Measurements from ENCODE around the gene ACSM5.

The ACSM5 gene

GRCh38 chr16:20409398-20410120 lies at the start of gene ACSM5:
Gene ACSM5 (plus strand): TSS chr16:20409534. CDS start chr16:20411485, 1,951 bp downstream.
- DNase-seq (ENCODE audit: low read depth in 2 of 3, low spot score in 1 of 3): no peak

- no peak for DNase-seq (ENCODE audit: low read depth in 2 of 3, low spot score in 1 of 3)
Observed at GRCh38 chr16:20359997-20360396, 49.3 kb upstream of the ACSM5 start.

- DNase-seq (ENCODE audit: low read depth in 2 of 3, low spot score in 1 of 3): no peak
Observed at GRCh38 chr16:20363191-20363590, 46.1 kb upstream of the ACSM5 start.

GRCh38 chr16:20364051-20364450 lies 45.3 kb upstream of the ACSM5 start:
- no peak for DNase-seq (ENCODE audit: low read depth in 2 of 3, low spot score in 1 of 3)

GRCh38 chr16:20369452-20370054 lies 39.8 kb upstream of the ACSM5 start:
- DNase-seq (ENCODE audit: low read depth in 2 of 3, low spot score in 1 of 3): no peak

- DNase-seq (ENCODE audit: low read depth in 2 of 3, low spot score in 1 of 3): no peak
Observed at GRCh38 chr16:20372701-20373100, 36.6 kb upstream of the ACSM5 start.

GRCh38 chr16:20377181-20377580 lies 32.2 kb upstream of the ACSM5 start:
- no peak for DNase-seq (ENCODE audit: low read depth in 2 of 3, low spot score in 1 of 3)

- DNase-seq (ENCODE audit: low read depth in 2 of 3, low spot score in 1 of 3): no peak
Observed at GRCh38 chr16:20380782-20381181, 28.6 kb upstream of the ACSM5 start.

- DNase-seq (ENCODE audit: low read depth in 2 of 3, low spot score in 1 of 3): no peak
Observed at GRCh38 chr16:20382202-20382948, 27.0 kb upstream of the ACSM5 start.

GRCh38 chr16:20383106-20384029 lies 26.0 kb upstream of the ACSM5 start:
- DNase-seq (ENCODE audit: low read depth in 2 of 3, low spot score in 1 of 3): peak; percentile 26 to 61 (median 26)

GRCh38 chr16:20385844-20386832 lies 23.2 kb upstream of the ACSM5 start:
- DNase-seq (ENCODE audit: low read depth in 2 of 3, low spot score in 1 of 3): peak; percentile 28 to 56 (median 42)

GRCh38 chr16:20387978-20388377 lies 21.4 kb upstream of the ACSM5 start:
- DNase-seq (ENCODE audit: low read depth in 2 of 3, low spot score in 1 of 3): no peak

GRCh38 chr16:20388854-20389253 lies 20.5 kb upstream of the ACSM5 start:
- no peak for DNase-seq (ENCODE audit: low read depth in 2 of 3, low spot score in 1 of 3)

- no peak for DNase-seq (ENCODE audit: low read depth in 2 of 3, low spot score in 1 of 3)
Observed at GRCh38 chr16:20391045-20391444, 18.3 kb upstream of the ACSM5 start.

GRCh38 chr16:20393801-20394577 lies 15.3 kb upstream of the ACSM5 start:
- DNase-seq (ENCODE audit: low read depth in 2 of 3, low spot score in 1 of 3): no peak

- no peak for DNase-seq (ENCODE audit: low read depth in 2 of 3, low spot score in 1 of 3)
Observed at GRCh38 chr16:20395946-20396345, 13.4 kb upstream of the ACSM5 start.

GRCh38 chr16:20396846-20397467 lies 12.4 kb upstream of the ACSM5 start:
- DNase-seq (ENCODE audit: low read depth in 2 of 3, low spot score in 1 of 3): no peak

GRCh38 chr16:20397468-20398074 lies 11.8 kb upstream of the ACSM5 start:
- no peak for DNase-seq (ENCODE audit: low read depth in 2 of 3, low spot score in 1 of 3)
